ENCODE data around the gene EIF3L. TPM values are rescaled to one million over a fixed set of nuclear protein-coding genes. Genes with fewer than 3 reads are reported as not detected.
A peak's percentile ranks its signal among the peaks of the same experiment; 100 is the strongest.
"Not testable (repeated sequence)": the region's sequence is repeated elsewhere in the genome, so short reads cannot be mapped to it uniquely, and the experiment has no call there.

Gene EIF3L
- 315 TPM for total RNA-seq

GRCh38 chr22:37849089-37849751 is at the start of gene EIF3L:
EIF3L (plus strand) TSS chr22:37849419; CDS start chr22:37849450, 31 bp downstream.
- DNase-seq (ENCODE audit: low spot score) (peak; percentile 93), ATAC-seq (peak; percentile 94)
- intact Hi-C loops (cut with DNase I) = no loop called here

GRCh38 chr22:37799979-37800378 is 49.2 kb upstream of the EIF3L start:
- intact Hi-C loops (cut with DNase I); ATAC-seq; DNase-seq (ENCODE audit: low spot score): not testable (repeated sequence)

- intact Hi-C loops (cut with DNase I) = no loop called here
- ATAC-seq (no peak), DNase-seq (ENCODE audit: low spot score) (no peak)
Observed at GRCh38 chr22:37801946-37802309, 47.3 kb upstream of the EIF3L start.

GRCh38 chr22:37802310-37803194 is 46.7 kb upstream of the EIF3L start:
- ATAC-seq (peak; percentile 34), DNase-seq (ENCODE audit: low spot score) (peak; percentile 77)
- intact Hi-C loops (cut with DNase I) = no loop called here

GRCh38 chr22:37803195-37803638 is 46.0 kb upstream of the EIF3L start:
- DNase-seq (ENCODE audit: low spot score) (no peak), ATAC-seq (no peak)
- intact Hi-C loops (cut with DNase I) = no loop called here

- DNase-seq (ENCODE audit: low spot score) (no peak), ATAC-seq (no peak)
- intact Hi-C loops (cut with DNase I) = no loop called here
Observed at GRCh38 chr22:37803639-37804351, 45.4 kb upstream of the EIF3L start.

GRCh38 chr22:37804352-37804880 is 44.8 kb upstream of the EIF3L start:
- intact Hi-C loops (cut with DNase I) = no loop called here
- DNase-seq (ENCODE audit: low spot score) (no peak), ATAC-seq (no peak)

GRCh38 chr22:37804881-37805809 is 44.1 kb upstream of the EIF3L start:
- peak; percentile 96 for DNase-seq (ENCODE audit: low spot score)
- peak; percentile 72 for ATAC-seq
- intact Hi-C loops (cut with DNase I) = no loop called here

GRCh38 chr22:37805810-37806277 is 43.4 kb upstream of the EIF3L start:
- DNase-seq (ENCODE audit: low spot score) (no peak), ATAC-seq (no peak)
- intact Hi-C loops (cut with DNase I) = no loop called here

- ATAC-seq = peak; percentile 12
- no peak for DNase-seq (ENCODE audit: low spot score)
- intact Hi-C loops (cut with DNase I) = no loop called here
Observed at GRCh38 chr22:37806409-37807333, 42.5 kb upstream of the EIF3L start.

- DNase-seq (ENCODE audit: low spot score) (peak; percentile 97), ATAC-seq (peak; percentile 90)
- intact Hi-C loops (cut with DNase I) = no loop called here
Observed at GRCh38 chr22:37807410-37808293, 41.6 kb upstream of the EIF3L start, which contains the start of gene GCAT. GCAT (plus strand) TSS chr22:37807934; CDS start chr22:37807968, 34 bp downstream.

GRCh38 chr22:37808294-37808657 is 40.9 kb upstream of the EIF3L start:
- ATAC-seq = no peak
- DNase-seq (ENCODE audit: low spot score) = no peak
- intact Hi-C loops (cut with DNase I) = no loop called here

GRCh38 chr22:37809672-37810333 is 39.4 kb upstream of the EIF3L start:
- ATAC-seq (no peak), DNase-seq (ENCODE audit: low spot score) (no peak)
- intact Hi-C loops (cut with DNase I) = no loop called here

- intact Hi-C loops (cut with DNase I) = no loop called here
- ATAC-seq (no peak), DNase-seq (ENCODE audit: low spot score) (no peak)
Observed at GRCh38 chr22:37811867-37812266, 37.4 kb upstream of the EIF3L start.

- intact Hi-C loops (cut with DNase I) = no loop called here
- no peak for ATAC-seq
- DNase-seq (ENCODE audit: low spot score) = no peak
Observed at GRCh38 chr22:37812869-37813678, 36.1 kb upstream of the EIF3L start.
